ENCODE data around the gene NF2.

Gene NF2

DNA sequence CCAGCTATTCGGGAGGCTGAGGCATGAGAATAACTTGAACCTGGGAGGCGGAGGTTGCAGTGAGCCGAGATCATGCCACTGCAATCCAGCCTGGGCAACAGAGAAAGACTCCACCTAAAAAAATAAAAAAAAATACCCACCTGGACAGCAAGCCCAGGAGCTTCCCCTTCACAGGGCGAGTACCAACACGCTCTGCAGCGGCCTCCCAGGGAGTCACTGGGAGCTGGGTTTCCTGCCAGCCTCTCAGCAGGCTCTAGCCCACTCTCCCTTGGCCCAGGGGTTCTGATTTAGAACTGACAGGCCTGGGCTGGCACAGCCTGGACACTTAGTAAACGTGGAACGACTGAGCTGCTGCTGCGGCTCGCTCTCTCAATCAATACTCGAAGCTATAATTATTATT is 114.4 kb downstream of the NF2 start:
- DNase-seq (ENCODE audit: low read depth), result no peak
- TF ChIP-seq, protein P1, sequence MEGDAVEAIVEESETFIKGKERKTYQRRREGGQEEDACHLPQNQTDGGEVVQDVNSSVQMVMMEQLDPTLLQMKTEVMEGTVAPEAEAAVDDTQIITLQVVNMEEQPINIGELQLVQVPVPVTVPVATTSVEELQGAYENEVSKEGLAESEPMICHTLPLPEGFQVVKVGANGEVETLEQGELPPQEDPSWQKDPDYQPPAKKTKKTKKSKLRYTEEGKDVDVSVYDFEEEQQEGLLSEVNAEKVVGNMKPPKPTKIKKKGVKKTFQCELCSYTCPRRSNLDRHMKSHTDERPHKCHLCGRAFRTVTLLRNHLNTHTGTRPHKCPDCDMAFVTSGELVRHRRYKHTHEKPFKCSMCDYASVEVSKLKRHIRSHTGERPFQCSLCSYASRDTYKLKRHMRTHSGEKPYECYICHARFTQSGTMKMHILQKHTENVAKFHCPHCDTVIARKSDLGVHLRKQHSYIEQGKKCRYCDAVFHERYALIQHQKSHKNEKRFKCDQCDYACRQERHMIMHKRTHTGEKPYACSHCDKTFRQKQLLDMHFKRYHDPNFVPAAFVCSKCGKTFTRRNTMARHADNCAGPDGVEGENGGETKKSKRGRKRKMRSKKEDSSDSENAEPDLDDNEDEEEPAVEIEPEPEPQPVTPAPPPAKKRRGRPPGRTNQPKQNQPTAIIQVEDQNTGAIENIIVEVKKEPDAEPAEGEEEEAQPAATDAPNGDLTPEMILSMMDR (IDR thresholded peaks at IDR 0.05; ENCODE audit: control insufficient read depth, insufficient read depth, low read depth, low read length, missing control alignments), result no peak
- H3K4me3 ChIP-seq (ENCODE audit: control insufficient read depth, low read depth, low read length), result no peak overlapping the region

DNA sequence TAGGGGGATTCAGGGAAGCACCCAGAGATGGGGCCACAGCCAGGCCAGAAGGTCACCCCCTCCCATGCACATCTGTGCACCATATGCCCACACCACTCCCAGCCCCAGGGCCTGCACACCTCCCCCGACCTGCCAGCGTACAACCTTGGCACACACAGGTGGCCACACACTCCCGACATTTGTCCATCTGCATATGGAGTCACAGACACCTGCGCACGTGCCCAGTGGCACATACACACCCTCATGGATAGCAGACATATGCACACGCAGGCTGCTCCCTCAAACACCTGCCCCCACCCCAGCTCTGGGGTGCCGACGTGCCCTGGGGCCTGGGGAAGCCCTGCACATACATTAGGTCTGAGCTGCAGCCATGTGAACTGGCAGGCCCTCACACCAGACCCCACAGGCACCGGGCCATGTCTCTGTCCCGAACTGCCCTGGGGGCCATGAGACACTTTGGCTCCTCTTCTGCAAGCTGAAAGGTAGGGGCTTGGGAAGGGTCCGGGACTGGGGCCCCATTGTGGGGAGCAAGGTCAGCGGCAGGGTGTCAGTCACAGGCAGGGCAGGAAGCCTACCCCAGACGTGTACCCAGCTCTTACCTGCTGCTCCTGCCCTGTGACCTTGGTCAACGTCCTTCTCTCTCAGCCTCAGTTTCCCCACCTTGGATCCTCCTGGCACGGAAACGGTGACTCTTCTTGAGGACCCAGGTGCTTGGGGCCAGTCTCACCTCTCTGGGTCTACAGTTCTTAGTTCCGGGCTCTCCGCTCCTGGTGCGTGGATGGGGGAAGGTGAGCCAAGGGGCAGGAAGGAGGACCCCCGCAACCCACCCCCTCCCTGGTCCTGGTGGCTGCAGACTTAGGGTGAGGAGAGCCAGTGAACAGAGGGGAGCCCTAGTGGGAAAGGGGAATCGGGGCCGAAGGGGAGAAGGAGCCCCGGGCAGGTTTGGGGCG is 115.8 kb downstream of the NF2 start:
- no peak for DNase-seq (ENCODE audit: low read depth)
- TF ChIP-seq, protein P1 (IDR thresholded peaks at IDR 0.05; ENCODE audit: control insufficient read depth, insufficient read depth, low read depth, low read length, missing control alignments), result no peak
- no peak overlapping the region for H3K4me3 ChIP-seq (ENCODE audit: control insufficient read depth, low read depth, low read length)

DNA sequence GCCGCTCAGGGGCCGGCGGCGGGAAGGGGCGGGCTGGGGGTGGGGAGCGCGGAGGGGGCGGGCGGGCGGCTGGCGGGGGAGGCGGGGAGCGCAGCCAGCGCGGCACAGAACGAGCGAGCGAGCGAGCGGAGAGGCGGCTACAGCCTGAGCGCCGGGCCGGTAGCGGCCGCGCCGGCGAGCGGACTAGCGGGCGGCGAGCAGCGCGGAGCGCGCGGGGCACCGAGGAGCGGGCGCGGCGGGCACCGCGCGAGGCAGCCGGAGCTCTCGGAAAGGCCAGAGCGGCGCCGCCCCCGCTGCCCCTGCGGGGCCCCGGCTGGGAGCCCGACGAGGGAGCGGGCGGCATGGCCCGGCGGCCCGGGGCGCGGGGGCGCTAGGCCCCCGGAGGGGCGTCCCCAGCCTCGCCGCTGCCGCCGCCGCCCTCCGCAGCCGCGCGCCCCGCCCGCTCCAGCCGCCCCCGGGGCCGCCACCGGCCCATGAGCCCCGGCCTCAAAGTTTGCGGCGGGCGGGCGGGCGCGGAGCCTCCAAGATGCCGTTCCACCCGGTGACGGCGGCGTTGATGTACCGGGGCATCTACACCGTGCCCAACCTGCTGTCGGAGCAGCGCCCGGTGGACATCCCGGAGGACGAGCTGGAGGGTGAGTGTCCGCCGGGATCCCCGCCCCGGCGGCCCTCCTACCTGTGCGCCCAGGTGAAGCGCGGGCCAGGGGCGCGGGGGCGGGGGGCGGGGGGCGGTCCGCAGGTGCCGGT is 116.6 kb downstream of the NF2 start, which contains the start of gene CABP7:
Gene CABP7, plus strand, starts transcription at position 105 of the 747 bp plus-strand sequence. Its CDS starts 422 bp downstream, at position 527.
- TF ChIP-seq, protein P1 (IDR thresholded peaks at IDR 0.05; ENCODE audit: control insufficient read depth, insufficient read depth, low read depth, low read length, missing control alignments), result no peak
- no peak for DNase-seq (ENCODE audit: low read depth)
- H3K4me3 ChIP-seq (ENCODE audit: control insufficient read depth, low read depth, low read length), result no peak within 1 kb of the TSS

DNA sequence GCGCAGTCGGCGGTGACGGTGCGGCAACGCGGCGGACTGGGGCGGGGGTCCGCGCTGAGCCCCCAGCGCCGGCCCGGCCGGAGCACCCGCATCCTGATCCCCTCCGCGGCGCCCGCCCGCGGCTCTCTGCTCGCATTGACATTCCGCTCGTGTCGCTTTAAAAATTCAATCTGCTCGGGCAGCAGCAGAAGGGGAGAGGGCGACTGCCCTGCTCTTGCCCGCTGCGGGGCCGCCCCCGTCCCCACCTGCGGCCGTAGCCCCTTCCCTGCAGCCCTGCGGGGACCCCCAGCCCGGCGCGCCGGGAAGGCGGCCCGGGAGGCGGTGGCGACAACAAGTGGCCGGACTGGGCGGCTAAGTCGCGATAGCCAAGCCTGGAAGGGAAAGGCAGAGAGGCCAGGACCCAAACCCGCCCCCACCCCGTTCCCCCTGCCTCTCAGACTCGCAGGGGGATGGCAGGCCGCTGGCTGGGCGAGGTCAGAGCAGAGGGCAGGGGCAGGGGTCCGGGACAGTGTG is 117.4 kb downstream of the NF2 start:
- TF ChIP-seq, protein P1 (IDR thresholded peaks at IDR 0.05; ENCODE audit: control insufficient read depth, insufficient read depth, low read depth, low read length, missing control alignments), result no peak
- DNase-seq (ENCODE audit: low read depth), result no peak
- H3K4me3 ChIP-seq (ENCODE audit: control insufficient read depth, low read depth, low read length), result no peak overlapping the region

DNA sequence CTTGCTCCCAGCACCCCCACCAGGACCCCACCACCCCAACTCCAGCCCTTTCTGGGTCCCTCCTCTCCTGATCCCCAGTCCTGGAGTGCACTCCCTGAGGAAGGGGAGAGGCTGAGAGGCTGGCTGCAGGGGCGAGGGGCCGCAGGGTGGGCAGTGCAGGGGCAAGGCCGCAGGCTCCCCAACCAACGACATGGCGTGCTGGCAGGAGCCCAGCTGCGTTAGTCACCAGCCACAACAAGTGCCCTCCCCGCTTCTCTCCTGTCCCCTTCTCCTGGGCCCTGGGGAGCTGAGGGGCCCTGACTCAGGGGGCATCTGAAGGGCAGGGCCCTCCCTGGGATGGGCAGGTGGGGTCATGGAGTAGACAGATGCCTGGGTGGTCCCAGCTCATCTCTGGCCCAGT is 118.7 kb downstream of the NF2 start:
- no peak for DNase-seq (ENCODE audit: low read depth)
- no peak overlapping the region for H3K4me3 ChIP-seq (ENCODE audit: control insufficient read depth, low read depth, low read length)
- TF ChIP-seq, protein P1 (IDR thresholded peaks at IDR 0.05; ENCODE audit: control insufficient read depth, insufficient read depth, low read depth, low read length, missing control alignments), result no peak

DNA sequence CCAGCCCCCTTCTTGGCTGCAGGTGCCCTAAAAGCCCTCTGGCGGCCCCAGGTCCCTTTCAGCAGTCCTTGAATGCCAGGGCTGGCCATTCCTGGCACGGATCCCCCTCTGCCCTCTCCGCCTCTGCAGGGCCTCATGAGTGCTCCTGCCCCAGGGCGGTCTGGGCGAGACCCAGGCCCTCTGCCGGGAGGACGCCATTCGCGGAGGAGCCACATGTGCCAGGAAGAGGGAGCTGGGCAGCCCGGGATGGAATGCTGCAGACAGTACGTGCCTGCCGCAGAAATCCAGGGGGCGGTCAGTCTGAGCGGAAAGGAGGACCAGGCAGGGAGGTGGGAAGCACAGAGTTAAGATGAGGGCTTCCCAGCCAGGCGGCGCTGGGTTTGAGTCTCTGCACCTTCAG is 119.2 kb downstream of the NF2 start:
- DNase-seq (ENCODE audit: low read depth), result no peak
- no peak overlapping the region for H3K4me3 ChIP-seq (ENCODE audit: control insufficient read depth, low read depth, low read length)
- TF ChIP-seq, protein P1 (IDR thresholded peaks at IDR 0.05; ENCODE audit: control insufficient read depth, insufficient read depth, low read depth, low read length, missing control alignments), result no peak

Measured in AG09309 (cell line).